Glomerular visceral epithelial cell (primary cell): Measurements from ENCODE around the gene BOK.
"Not testable (repeated sequence)": the region's sequence is repeated elsewhere in the genome, so short reads cannot be mapped to it uniquely, and the experiment has no call there.

Experiments
- DNase-seq: peaks from one replicate; pipeline ENCODE4 v3.0.0-alpha.2; 2016; ENCODE audit errors: extremely low spot score

BOK gene

DNA sequence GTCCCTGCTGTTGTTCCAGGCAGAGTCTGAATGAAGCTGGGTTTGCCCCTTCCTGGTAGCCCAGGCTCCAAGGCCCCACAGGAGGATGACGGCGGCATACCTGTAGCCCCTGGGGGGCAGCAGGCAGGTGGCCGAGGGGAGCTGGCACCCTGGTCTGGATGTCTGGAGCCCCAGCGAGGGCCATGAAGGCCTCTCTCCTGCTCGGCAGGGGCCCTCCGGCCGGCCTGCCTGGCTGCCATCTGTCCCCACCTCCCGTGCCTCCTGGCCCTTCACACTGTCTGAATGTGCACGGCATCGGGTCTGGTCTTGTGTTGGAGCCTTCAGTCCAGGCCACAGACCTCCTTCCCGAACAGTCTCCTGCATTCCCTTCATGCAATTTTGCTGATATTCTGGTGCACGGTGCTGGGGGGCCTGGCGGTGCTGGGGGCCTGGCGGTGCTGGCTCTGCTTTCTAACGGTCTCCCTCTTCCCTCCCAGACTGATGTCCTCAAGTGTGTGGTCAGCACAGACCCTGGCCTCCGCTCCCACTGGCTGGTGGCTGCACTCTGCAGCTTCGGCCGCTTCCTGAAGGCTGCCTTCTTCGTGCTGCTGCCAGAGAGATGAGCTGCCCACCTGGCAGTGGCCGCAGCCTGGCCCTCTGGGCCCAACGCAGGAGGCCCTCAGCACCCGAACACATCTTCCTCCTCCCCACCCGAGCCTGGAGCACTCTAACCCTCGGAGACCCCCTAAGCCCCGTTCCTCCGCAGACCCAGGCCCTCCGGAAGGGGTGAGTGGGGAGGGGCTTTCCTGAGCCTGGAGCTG is 13.5 kb downstream of the BOK start:
- no peak for DNase-seq

DNA sequence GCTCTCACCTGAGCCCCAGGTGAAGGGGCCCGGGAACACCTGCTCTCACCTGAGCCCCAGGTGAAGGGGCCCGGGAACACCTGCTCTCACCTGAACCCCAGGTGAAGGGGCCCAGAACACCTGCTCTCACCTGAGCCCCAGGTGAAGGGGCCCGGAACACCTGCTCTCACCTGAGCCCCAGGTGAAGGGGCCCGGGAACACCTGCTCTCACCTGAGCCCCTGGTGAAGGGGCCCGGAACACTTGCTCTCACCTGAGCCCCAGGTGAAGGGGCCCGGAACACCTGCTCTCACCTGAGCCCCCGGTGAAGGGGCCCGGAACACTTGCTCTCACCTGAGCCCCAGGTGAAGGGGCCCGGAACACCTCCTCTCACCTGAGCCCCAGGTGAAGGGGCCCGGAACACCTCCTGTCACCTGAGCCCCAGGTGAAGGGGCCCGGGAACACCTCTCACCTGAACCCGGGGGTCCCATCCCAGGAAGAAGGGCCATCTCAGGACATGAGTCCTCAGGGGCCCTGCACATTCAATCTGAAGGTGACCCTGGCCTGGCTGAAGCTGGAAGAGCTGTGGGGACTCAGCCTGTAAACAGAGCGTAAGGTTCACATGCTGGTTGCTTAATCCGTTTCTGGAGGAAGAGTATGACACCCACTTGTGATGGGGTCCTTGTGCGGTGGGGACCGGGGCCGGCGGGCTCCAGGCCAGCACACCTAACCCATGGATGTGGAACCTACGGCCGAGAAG is 14.5 kb downstream of the BOK start:
- not testable (repeated sequence) for DNase-seq

DNA sequence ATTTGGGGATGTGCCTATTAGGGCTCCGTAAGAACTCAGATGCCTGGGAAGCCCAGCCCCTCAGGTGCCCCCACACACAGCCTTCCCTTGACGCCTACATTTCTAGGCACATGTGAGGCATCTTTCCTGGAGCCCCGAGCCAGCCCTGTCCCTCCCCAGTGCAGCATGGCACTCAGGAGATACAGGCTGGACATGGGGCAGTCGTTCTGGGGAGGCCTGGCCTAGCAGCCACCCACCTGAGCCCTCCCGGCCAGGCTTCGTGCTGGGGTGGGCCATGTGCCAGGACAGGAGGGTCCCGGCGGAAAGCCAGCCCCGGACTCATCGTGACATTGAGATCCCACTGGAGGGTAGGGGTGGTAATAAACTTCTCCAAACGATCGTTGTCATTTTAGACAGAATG is 15.2 kb downstream of the BOK start:
- DNase-seq: no peak

DNA sequence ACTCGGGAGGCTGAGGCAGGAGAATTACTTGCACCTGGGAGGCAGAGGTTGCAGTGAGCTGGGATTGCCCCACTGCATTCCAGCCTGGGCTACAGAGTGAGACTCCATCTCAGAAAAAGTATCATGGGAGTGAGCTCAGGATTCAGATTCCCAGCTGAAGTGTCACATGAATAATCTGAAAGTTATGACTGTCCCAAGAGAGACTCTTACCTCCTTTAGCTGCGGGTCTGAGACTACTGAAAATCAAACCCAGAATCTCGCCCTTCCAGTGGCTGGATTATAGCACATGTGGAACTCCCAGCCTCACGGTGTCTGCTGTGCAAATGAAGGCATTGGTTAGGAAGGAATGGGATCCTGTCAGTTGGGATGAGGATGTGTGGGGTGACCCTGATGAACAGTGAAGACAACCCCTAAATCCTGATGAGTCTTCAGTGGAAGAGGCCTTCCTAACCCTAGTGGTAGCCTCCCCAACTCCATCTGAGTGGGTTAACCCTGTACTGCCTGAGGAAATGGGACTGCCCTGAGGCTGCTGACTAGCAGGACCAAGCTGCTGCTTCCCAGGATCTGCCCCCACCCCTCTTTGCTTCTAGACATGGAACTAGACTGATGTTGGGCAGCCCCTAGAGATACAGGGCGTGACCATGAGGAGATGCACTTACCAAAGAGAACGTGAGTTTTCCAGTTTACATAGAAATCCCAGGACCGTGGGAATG is 16.5 kb downstream of the BOK start:
- no peak for DNase-seq

DNA sequence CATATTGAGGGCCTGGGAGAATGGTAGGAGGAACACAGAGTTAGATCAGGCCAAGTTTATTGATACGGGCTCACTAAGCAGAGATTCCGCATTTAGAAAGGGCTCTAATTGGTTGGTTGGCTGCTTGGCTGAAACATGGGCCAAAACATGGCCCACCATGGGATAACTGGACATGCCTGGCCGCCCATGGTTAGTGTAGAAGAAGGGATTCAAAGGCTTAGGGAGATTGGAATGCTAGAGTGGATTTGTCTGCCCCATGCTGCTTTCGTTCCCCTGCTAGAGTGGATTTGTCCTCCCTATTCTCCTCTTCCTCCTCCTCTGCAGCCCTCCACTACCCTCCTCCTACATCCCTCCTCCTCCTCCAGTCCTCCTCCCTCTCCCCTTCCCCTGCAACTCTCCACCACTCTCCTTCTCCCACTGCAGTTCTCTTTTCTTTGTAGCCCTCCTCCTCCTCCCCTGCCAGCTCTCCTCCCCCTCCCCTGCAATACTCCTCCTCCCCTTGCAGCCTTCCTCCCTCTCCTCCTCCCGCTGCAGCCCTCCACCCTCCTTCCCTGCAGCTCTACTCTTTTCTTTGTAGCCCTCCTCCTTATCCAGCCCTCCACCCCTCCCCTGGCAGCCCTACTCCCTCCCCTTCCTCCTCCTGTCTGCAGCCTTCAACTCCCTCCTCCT is 17.2 kb downstream of the BOK start:
- no peak for DNase-seq

DNA sequence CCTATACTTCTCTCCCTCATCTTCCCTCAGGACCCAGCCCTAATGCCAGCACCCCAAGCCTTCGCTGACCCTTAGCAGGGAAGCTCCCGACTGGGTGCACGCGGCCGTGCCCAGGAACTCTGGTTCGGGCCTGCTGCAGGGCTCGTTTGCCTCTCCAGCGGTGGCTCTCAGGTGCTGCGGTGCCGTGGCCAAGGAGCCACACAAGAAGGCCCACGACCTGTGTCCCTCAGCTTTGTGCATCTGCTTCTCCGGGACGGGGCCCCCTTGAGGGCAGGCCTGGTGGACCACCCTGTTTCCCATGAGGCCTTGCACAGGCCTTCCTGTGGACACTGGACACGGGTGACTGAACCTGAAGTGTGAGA is 17.7 kb downstream of the BOK start:
- no peak for DNase-seq

DNA sequence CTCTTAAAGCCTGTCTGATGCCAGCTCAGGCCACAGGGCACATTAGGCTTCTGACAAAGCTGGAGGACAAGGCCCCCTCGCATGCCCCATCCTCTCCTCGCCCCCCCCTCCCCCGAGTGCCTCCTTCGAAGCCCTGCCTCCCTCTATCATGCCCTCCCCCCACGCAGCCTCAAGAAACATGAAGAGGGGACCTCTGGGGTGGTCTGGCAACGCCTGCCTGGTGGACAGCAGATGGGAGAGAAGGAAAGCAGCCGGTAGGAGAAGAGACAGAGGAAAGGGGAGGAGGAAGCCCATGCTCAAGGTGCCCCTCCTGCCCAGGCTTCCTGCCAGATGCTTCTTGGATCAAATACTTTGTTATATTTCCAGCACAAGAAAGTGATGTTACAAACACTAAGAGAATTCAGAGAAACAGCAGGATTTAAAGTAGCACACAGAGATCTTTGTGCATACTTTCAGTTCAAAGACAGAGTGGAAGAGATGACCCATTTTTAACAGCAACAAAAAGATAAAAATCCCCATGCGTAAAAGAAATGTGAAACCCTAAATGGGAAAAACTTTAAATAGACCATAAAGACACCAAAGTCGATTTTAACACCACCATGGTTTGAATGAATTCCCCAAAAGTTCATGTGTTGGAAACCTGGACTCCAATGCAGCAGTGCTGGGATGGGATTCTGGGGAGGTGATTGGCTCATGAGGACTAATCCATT is 19.0 kb downstream of the BOK start:
- DNase-seq: no peak

DNA sequence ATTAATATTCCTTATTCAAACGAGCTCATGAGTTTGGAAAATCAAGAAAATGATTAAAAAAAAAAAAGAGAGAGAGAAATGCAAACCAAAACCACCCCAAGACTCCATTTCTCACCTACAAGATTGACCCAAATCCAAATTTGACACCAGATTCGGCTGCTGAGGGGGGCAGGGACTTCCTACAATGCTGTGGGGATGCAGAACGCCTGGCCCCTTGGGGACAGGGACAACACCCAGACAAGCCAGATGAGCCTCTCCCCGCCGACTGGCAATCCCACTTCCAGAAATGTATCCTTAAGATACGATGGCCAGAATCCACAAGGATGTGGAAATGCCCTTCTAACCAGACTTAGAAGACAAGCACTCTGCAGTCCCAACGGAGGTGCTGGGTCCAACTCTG is 20.7 kb downstream of the BOK start:
- DNase-seq: no peak

DNA sequence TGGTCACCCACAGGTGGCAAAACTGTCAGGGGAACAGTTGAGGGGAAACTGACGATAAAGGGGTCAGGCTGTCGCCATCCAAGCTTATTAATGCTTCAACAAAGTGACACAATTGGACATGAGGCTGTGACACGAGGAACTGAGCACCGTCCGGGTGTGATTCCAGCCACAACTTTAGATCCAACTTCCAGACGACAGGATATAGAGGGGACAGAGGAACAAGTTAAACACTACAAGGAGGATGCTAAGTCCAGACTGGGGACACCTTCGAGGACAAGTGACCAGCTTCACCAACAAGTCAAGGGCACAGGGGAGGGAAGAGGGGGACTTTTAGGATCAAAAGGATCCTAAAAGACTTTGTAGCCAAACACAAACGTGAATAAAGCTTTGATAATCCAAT is 23.8 kb downstream of the BOK start:
- DNase-seq: no peak

DNA sequence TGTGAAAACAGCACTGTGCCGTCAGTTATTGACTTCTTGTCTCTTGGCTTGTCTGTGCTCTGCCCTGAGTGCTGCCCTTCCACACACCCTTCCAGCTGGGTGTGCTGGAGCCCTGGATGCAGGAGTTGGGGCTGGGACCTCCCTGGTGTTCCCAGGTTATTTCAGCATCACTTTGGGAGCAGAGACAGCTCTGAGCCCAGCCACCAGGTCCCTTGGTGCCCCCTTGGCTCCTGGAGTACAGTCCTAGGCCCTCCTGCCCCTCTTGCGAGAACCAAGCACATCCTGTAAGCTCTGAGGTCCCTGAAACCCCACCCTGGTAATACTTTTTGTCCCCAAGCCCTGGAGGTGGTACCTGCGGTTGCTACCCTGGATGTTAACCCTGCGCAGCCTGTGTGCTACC is 24.3 kb downstream of the BOK start:
- no peak for DNase-seq

DNA sequence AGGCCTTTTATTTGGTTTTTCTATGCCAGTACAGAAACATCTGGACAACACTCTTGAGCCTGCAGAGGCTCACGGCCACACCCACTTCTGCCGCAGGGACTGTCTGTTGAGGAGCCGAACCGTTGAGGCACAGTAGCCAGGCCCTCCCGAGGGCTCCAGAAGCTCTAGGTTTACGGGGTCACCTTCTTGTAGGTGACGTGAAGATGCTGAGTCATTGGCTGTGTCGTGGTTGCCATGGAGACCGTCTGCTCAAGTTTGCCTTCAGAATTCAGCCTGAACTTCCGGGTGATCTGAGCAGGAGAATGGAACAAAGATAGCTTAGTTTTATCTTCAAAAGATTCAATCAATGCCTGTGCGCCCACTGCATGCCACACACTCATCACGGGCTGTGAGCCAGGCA is 25.9 kb downstream of the BOK start:
- DNase-seq: no peak

DNA sequence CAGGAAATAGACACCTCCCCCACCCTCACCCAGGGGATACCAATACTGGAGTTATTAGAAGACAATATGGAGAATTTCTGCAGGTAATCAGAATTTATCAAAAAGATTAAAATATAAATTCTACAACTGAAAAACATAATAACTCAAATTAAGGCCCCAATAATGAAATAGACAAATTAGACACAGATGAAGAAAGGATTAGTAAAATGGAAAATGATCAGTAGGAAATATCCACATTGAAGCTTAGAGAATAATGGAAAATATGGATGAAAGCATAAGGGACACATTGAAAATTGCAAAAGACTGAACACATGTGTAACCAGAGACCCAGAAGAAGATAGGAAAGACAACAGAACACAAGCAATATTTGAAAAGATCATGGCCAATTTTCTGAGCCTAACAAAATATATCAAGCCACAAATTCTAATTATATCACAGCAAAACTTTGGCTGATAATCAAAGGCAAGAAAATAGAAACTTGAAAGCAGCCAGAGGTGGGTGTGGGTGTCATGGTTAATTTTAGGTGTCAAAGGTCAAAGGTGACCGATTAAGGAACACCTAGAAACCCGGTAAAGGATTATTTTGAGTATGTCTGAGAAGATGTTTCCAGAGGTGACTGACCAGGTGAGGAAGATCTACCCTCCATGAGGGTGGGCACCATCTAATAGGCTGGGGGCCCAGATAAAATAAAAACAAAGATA is 28.2 kb downstream of the BOK start:
- no peak for DNase-seq

DNA sequence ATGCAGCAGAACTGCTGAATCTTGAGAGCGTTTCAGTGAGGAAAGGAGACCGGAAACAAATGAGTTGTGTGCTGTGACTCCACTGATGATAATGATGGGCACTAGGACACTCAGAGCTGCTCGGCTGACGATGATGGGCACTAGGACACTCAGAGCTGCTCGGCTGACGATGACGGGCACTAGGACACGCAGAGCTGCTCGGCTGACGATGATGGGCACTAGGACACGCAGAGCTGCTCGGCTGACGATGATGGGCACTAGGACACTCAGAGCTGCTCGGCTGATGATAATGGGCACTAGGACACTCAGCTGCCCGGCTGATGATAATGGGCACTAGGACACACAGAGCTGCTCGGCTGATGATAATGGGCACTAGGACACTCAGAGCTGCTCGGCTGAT is 31.3 kb downstream of the BOK start:
- not testable (repeated sequence) for DNase-seq

DNA sequence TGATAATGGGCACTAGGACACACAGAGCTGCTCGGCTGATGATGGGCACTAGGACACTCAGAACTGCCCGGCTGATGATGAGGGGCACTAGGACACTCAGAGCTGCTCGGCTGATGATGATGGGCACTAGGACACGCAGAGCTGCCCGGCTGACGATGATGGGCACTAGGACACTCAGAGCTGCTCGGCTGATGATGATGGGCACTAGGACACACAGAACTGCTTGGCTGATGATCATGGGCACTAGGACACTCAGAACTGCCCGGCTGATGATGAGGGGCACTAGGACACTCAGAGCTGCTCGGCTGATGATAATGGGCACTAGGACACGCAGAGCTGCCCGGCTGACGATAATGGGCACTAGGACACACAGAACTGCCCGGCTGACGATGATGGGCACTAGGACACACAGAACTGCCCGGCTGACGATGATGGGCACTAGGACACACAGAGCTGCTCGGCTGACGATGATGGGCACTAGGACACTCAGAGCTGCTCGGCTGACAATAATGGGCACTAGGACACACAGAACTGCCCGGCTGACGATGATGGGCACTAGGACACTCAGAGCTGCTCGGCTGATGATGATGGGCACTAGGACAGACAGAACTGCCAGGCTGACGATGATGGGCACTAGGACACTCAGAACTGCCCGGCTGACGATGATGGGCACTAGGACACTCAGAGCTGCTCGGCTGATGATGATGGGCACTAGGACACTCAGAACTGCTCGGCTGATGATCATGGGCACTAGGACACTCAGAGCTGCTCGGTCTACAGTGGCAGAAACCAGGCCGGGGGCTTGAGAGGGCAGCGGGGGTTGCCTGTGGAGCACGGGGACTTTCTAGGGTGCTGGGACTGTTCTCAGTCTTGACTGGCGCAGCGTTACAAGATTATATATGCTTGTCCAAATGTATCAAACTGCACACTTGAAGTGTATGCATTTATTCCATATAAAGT is 32.2 kb downstream of the BOK start:
- not testable (repeated sequence) for DNase-seq

DNA sequence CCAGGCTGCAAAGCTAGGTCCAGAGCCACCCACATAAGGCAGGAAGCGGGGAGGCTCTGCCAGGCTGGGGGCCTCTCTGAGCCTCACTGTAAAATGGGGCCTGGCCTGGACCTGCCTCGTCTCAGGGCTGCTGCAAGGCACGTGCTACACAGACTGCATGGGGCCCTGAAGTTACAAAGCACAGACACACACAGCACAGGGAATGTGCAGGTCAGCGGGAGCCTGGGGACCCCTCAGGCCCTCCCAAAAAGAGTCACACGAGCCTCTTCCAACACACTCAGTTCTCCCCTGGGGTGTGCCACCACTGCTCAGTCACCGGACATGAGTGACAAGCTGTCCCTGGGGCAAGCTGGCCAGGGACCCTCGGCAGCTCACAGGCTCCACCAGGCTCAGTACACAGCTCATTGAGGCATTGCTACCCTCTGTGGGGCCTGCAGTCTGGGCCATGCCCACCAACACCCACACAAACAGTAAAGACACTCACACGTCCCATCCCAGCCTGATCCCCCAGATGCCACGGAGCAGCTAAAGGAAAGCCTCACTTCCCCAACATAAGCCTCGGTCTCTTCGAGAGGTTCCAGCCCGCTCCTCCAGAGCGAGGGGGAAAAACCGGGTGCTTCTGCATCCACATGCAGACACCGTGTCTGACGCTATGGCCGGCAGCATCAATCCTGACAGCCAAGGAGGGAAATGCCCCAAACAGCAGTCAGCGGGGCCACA is 33.7 kb downstream of the BOK start:
- DNase-seq: no peak

DNA sequence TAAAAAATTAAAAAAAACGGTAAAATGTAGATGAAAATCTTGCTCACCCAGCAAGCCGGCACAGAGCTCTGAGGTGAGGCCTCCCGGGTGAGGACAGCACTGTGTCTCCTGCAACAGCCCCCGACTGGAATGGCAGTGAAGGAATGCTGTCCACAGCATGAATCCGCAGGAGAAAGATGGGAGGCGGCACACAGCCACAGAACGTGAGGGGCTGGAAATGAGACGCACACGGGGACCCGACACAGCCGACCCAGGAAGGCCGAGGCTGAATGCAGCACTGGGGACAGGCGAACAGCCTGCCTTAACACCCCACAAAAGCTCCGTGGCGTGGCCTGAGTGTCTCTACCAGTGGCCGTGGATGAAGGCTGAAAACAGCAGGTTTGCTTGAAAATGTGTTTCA is 34.7 kb downstream of the BOK start:
- DNase-seq: no peak

DNA sequence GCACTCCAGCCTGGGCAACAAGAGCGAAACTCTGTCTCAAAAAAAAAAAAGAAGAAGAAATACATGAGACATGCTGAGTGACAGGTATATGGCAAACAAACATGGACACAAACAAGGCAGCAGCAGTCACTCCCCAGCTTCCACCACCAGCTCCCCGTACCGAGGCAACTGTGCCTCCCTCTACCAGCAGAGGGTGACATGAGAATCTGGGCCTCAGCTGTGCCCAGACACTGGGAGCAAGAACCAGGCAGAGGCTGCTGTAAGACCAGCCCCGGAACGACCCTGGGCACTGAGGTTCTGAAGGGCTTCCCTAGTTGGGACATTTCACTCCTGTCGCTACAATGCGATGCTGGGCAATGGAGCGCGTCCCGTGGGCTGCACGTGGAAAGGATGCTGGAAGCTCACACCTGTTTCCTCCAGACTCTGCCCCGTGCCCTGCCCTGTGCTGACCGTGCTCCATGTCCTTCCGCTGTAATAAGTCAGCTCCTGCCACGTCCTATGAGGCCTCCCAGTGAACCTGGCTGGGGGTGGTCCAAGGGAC is 37.1 kb downstream of the BOK start:
- DNase-seq: no peak

DNA sequence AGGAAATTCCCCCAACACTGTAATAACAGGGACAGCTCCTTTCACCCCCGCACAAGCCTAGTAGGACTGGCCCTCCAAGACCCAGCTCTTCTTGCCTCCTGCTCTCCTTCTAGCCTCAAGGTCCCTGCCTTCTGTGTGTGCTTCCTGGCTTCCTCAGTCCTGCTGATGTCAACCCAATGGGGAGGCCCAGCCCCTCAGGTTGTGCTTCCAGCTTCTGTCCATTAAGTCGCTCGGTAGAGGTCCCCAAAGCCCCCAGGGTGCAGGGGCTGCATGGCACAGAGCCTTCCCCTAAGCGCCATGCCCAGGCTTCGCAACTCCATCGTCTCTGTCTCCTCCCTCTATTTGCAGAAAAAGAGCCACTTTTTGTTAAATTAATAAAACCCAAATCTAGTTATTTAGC is 39.0 kb downstream of the BOK start:
- no peak for DNase-seq

DNA sequence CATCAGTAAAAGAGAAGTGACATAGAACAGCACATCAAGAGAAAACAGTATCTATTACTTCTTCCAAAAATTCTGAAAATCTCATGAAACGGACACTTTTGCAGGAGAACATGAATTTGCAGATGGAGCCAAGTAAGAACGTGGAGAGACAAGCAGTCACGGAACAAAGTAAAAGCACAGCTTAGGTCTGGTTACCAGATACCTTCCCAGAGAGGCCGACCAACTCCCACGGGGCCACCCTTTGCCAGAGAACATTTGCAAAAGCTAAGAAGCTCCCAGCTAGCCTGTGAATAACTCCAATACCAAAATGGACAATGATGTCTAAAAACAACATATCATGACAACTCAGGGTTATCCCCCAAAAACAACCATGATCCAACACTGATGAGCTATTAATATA is 39.5 kb downstream of the BOK start:
- DNase-seq: no peak
